CD4-positive, alpha-beta T cell treated with Interleukin-17A for 4 hours (primary cell): ENCODE data around the gene NINJ2.

Experiments
- DNase-seq: peaks from one replicate; pipeline ENCODE4 v3.0.0-alpha.2; 2020; ENCODE audit warnings: mixed read lengths

NINJ2 gene

DNA sequence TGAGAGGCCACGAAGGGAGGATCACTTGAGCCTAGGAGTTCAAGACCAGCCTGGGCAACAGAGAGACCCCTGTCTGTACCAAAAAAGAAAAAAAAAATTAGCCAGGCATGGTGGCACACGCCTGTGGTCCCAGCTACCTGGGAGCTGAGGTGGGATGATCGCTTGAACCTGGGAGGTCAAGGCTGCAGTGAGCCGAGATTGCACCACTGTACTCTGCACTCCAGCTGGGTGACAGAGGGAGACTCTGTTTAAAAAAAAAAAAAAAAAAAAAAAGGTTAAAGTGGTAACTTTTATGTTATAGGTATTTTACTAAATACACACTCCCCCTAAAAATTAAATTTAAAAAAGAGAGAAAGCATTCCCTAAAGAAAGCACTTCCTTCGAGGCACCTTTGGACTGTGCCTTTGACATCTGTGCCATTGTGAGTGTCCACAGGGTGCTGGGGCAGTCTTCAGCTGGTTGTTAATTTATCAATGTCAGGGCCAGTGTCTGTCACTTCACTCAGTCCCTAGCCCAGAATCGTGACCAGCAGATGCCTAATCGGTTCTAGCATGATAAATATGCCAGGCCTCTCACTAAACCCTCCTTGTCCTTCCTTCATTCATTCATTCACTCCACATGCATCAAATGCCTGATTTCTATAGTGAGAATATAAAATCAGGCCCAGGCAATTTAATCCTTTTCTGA is 140.4 kb downstream of the NINJ2 start:
- DNase-seq, result no peak

- DNase-seq, result no peak
Measured at GRCh38 chr12:520119-520518, 143.1 kb downstream of the NINJ2 start.

DNA sequence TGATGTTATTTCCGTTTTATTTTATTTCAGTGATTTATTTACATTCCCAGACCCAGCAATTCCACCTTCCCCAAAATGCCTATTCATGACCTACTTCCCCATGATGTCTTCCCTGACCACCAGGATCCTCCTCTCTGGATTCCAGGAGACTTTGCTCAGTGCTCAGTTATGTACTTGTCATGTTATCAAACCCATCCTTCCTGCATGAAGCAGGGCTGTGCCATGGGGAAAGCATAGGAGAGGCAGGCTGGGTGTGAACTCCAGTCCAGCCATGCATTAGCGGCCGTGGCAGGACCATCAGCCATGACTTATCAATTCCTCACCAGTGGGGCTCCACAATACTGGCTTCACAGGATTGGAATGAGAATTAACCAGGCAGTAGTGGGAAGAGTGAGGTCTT is 145.7 kb downstream of the NINJ2 start:
- DNase-seq, result no peak
